Esophagus squamous epithelium (tissue), 5 donors: ENCODE measurements around the gene BMPR2. TPM values are rescaled to one million over a fixed set of nuclear protein-coding genes. Genes with fewer than 3 reads are reported as not detected.
"Not testable (repeated sequence)": the region's sequence is repeated elsewhere in the genome, so short reads cannot be mapped to it uniquely, and the experiment has no call there.

ENCODE experiments used
- DNase-seq: peaks from one replicate; lab custom pipeline; 2025; lab: John Stamatoyannopoulos, UW
- H3K27ac ChIP-seq, 4 donors: fragments of 200-600 bp; sonication (generic); one replicate each; pipeline ENCODE4 v1.5.1; 2016 to 2019; ENCODE audit warnings: mild to moderate bottlenecking in 1 of 4
- H3K27me3 ChIP-seq, 4 donors: fragments of 200-600 bp; sonication (generic); 1 replicate in 3 of 4; 2 replicates in 1 of 4; pipeline versions ENCODE4 v1.5.1 to v1.6.0; 2017 to 2021; ENCODE audit warnings: antibody characterized with exemption in 1 of 4
- H3K36me3 ChIP-seq, 3 donors: fragments of 200-600 bp; sonication (generic); one replicate each; pipeline ENCODE4 v1.5.1; 2016 to 2019
- H3K4me1 ChIP-seq, 3 donors: fragments of 200-600 bp; sonication (generic); one replicate each; pipeline ENCODE4 v1.5.1; 2017 to 2019
- H3K4me3 ChIP-seq, 4 donors: fragments of 200-600 bp; sonication (generic); 1 replicate in 3 of 4; 2 replicates in 1 of 4; pipeline ENCODE4 v1.5.1; 2016 to 2019; ENCODE audit warnings: mild to moderate bottlenecking in 2 of 4, moderate library complexity in 1 of 4
- H3K9me3 ChIP-seq, 3 donors: fragments of 200-600 bp; sonication (generic); one replicate each; pipeline ENCODE4 v1.5.1; 2016 to 2019
- POLR2A ChIP-seq, 4 donors: fragments of 450-650 bp; IDR thresholded peaks; one replicate each; pipeline ENCODE4 v1.6.1; 2017; ENCODE audit warnings: antibody characterized with exemption in 4 of 4, mild to moderate bottlenecking in 4 of 4, moderate library complexity in 3 of 4
- WGBS, 2 donors: methylation state at CpG; one replicate each; pipeline ENCODE4 v1.1.5; 2018; 5-methylcytosine and 5-hydroxymethylcytosine counted together
- intact Hi-C: fragments of 100-400 bp; cut with DNase I; formaldehyde crosslinking; loops from one replicate; pipeline ENCODE4 v1.15.0; 2022
- total RNA-seq, 4 donors: library from RNA; depleted of rRNA; stranded (reverse); fragments of >200 nt; gene quantifications; one replicate each; pipeline ENCODE4 v1.1.0, GENCODE V29; 2016
- TF ChIP-seq, protein P1 (sequence below), 6 experiments: fragments of 450-650 bp in 4 of 6; fragments of 200-600 bp in 2 of 6; sonication (generic) in 2 of 6; IDR thresholded peaks; one replicate each; pipeline ENCODE4 v1.5.1; 2016 to 2019; ENCODE audit warnings: antibody characterized with exemption in 6 of 6, mild to moderate bottlenecking in 4 of 6, moderate library complexity in 4 of 6
- donor health status: DM: yes; HTN: yes; CAD: no.

The BMPR2 gene
- total RNA-seq, 4 donors from 2014 or later, result 17.9 to 37.0 (median 22.3) TPM

DNA sequence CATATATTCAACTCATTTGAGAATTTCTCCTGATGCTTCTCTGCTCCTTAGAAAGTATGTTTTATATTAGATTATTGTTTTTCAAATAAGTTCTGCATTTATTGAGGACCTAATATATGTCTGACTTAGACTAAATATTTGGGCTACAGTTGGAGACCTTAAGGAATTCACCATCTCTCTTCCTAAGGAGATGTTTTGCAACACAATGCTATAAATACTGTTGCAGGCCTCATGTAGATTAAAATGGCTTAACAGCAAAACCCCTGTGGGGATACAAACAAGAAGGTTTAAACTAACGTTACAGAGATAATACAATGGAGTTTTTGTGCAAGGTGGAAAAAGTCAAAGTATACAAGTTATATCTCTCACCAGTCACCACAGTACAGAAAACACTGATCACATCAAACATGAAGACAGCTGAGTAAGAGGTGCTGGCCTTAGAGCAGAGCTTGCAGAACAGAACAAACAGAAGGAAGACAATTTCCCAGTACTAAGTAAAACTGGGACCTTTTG, 20.1 kb upstream of the BMPR2 start:
- 48 to 50% methylated on average over 1 of the region's 1 CpG for WGBS, 2 donors
- intact Hi-C loops, result no loop called here

DNA sequence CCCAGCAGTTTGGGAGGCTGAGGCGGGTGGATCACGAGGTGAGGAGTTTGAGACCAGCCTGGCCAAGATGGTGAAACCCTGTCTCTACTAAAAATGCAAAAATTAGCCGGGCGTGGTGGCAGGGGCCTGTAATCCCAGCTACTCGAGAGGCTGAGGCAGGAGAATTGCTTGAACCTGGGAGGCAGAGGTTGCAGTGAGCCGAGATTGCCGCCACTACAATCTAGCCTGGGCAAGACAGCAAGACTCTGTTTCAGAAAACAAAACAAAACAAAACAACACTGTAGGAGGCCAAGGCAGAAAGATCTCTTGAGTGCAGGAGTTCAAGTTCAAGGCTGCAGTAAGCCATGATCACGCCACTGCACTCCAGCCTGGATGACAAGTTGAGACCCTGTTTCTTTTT, 17.2 kb upstream of the BMPR2 start:
- H3K27me3 ChIP-seq, H3K4me3 ChIP-seq, H3K27ac ChIP-seq, intact Hi-C loops, H3K4me1 ChIP-seq, DNase-seq, H3K9me3 ChIP-seq, H3K36me3 ChIP-seq: not testable (repeated sequence)
- 95 to 100% methylated on average over 7 to 8 of the region's 8 CpGs for WGBS, 2 donors

More for the DNA sequence above, 20.1 kb upstream of the BMPR2 start:
- TF ChIP-seq, protein P1, sequence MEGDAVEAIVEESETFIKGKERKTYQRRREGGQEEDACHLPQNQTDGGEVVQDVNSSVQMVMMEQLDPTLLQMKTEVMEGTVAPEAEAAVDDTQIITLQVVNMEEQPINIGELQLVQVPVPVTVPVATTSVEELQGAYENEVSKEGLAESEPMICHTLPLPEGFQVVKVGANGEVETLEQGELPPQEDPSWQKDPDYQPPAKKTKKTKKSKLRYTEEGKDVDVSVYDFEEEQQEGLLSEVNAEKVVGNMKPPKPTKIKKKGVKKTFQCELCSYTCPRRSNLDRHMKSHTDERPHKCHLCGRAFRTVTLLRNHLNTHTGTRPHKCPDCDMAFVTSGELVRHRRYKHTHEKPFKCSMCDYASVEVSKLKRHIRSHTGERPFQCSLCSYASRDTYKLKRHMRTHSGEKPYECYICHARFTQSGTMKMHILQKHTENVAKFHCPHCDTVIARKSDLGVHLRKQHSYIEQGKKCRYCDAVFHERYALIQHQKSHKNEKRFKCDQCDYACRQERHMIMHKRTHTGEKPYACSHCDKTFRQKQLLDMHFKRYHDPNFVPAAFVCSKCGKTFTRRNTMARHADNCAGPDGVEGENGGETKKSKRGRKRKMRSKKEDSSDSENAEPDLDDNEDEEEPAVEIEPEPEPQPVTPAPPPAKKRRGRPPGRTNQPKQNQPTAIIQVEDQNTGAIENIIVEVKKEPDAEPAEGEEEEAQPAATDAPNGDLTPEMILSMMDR (IDR thresholded peaks at IDR 0.05), result no peak
- no peak for TF ChIP-seq POLR2A (IDR thresholded peaks at IDR 0.05)
- Histone ChIP-seq H3K27ac (no peak overlapping the region), H3K9me3 (no peaks in the 10 kb centered on the region), H3K36me3 (no peaks in the 10 kb centered on the region), H3K4me3 (no peak overlapping the region), H3K4me1 (no peaks in the 10 kb centered on the region), H3K27me3 (no peaks in the 10 kb centered on the region)
- no peak for DNase-seq

- intact Hi-C loops, result no loop called here
- Histone ChIP-seq H3K9me3 (no peaks in the 10 kb centered on the region), H3K27me3 (no peaks in the 10 kb centered on the region), H3K4me1 (no peaks in the 10 kb centered on the region), H3K36me3 (no peaks in the 10 kb centered on the region), H3K27ac (no peak overlapping the region), H3K4me3 (no peak overlapping the region)
- WGBS, 2 donors, result 86 to 88% methylated on average over 2 of the region's 2 CpGs
- DNase-seq, result no peak
- no peak for TF ChIP-seq POLR2A (IDR thresholded peaks at IDR 0.05)
- TF ChIP-seq, protein P1 (IDR thresholded peaks at IDR 0.05), result no peak
Observed at GRCh38 chr2:202360646-202361045, 15.5 kb upstream of the BMPR2 start.

DNA sequence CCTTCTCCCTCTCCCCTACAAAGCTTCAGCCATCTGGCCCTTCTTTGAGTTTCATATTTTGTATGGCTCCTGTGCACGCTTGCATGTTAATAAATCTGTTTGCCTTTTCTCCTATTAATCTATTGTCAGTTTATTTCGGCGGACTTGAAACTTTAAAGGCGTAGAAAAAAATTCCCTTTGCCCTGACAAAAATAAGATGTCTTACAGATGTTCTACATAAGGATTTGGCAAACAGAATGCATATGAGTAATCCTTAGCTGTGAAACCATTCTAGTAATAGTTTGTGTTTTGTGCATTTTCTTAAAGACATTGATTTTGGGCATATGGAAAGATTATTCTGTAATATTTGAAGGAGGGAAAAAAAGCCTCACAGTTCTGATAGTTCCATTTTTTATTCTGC, 15.0 kb upstream of the BMPR2 start:
- no peaks in the 10 kb centered on the region for H3K36me3 ChIP-seq
- no peak overlapping the region for H3K27ac ChIP-seq
- H3K27me3 ChIP-seq, result no peaks in the 10 kb centered on the region
- no peak for DNase-seq
- TF ChIP-seq, protein P1 (IDR thresholded peaks at IDR 0.05), result no peak
- no peak for TF ChIP-seq POLR2A (IDR thresholded peaks at IDR 0.05)
- no peak overlapping the region for H3K4me3 ChIP-seq
- intact Hi-C loops, result no loop called here
- no peaks in the 10 kb centered on the region for H3K4me1 ChIP-seq
- no peaks in the 10 kb centered on the region for H3K9me3 ChIP-seq
- WGBS, 2 donors, result 75 to 78% methylated on average over 4 of the region's 4 CpGs

GRCh38 chr2:202373490-202373889, 2.6 kb upstream of the BMPR2 start:
- H3K4me1 ChIP-seq, result peaks cover 0 to 19% (median 0%) of the 10 kb centered on the region in 3 donors
- H3K27ac ChIP-seq, result no peak overlapping the region
- H3K4me3 ChIP-seq, result no peak overlapping the region
- TF ChIP-seq, protein P1 (IDR thresholded peaks at IDR 0.05), result no peak
- no peak for TF ChIP-seq POLR2A (IDR thresholded peaks at IDR 0.05)
- intact Hi-C loops, result no loop called here
- no peaks in the 10 kb centered on the region for H3K36me3 ChIP-seq
- DNase-seq, result no peak
- H3K27me3 ChIP-seq, result no peaks in the 10 kb centered on the region
- 84 to 85% methylated on average over 6 to 7 of the region's 7 CpGs for WGBS, 2 donors
- H3K9me3 ChIP-seq, result no peaks in the 10 kb centered on the region

DNA sequence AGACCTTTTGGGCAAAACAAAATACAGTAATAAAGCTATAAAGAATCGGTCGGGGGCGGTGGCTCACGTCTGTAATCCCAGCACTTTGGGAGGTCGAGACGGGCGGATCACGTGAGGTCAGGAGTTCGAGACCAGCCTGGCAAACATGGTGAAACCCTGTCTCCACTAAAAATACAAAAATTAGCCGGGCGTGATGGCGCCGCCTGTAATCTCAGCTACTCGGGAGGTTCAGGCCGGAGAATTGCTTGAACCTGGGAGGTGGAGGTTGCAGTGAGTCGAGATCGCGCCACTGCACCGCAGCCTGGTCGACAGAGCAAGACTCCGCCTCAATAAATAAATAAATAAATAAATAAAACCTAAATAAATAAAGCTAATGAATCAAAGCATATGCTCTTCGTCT, 1.7 kb upstream of the BMPR2 start:
- H3K9me3 ChIP-seq, intact Hi-C loops, H3K36me3 ChIP-seq, DNase-seq, H3K27me3 ChIP-seq: not testable (repeated sequence)
- WGBS, 2 donors, result 89% methylated on average over 22 of the region's 22 CpGs
- Histone ChIP-seq H3K27ac (peak overlapping the region in 3 of 4 donors; percentile 98), H3K4me1 (peaks cover 0 to 27% (median 0%) of the 10 kb centered on the region in 3 donors), H3K4me3 (peak overlapping the region in 2 of 4 donors; percentile 86 to 90)
